Left lung (tissue), 10 donors: Measurements from ENCODE around the gene SEMA3D. TPM values are rescaled to one million over a fixed set of nuclear protein-coding genes. Genes with fewer than 3 reads are reported as not detected.

Experiments
- ATAC-seq: fragments of 200-7000 bp; cut with Tn5 transposase; one replicate; pipeline ENCODE4 v1.9.1; 2020; ENCODE audit warnings: moderate library complexity
- DNase-seq, 4 donors: peaks; one replicate each; pipeline ENCODE4 v3.0.0-alpha.2; 2013 to 2020
- H3K27ac ChIP-seq, 2 donors: fragments of 200-600 bp; sonication (generic) in 1 of 2; one replicate each; pipeline versions ENCODE4 v1.5.0 to v1.8.0; 2020 to 2021
- H3K27me3 ChIP-seq, 2 donors: fragments of 200-600 bp; sonication (generic) in 1 of 2; one replicate each; pipeline versions ENCODE4 v1.5.0 to v1.8.0; 2020 to 2021
- H3K36me3 ChIP-seq, 2 donors: fragments of 200-600 bp; sonication (generic) in 1 of 2; one replicate each; pipeline versions ENCODE4 v1.5.0 to v1.8.0; 2020 to 2021
- H3K4me1 ChIP-seq, 2 donors: fragments of 200-600 bp; one replicate each; pipeline ENCODE4 v1.8.0; 2021
- H3K4me3 ChIP-seq, 2 donors: fragments of 200-600 bp; sonication (generic) in 1 of 2; one replicate each; pipeline versions ENCODE4 v1.5.0 to v1.8.0; 2020 to 2021; ENCODE audit warnings: mild to moderate bottlenecking in 1 of 2
- H3K9me3 ChIP-seq, 2 donors: fragments of 200-600 bp; sonication (generic) in 1 of 2; one replicate each; pipeline versions ENCODE4 v1.5.0 to v1.8.0; 2020 to 2021
- CTCF ChIP-seq, 2 donors: fragments of 200-600 bp; sonication (generic) in 1 of 2; IDR thresholded peaks; one replicate each; pipeline versions ENCODE4 v1.5.0 to v1.8.0; 2021; ENCODE audit warnings: antibody characterized with exemption in 2 of 2
- intact Hi-C, 2 donors: fragments of 100-400 bp; cut with DNase I; formaldehyde crosslinking; loops; one replicate each; pipeline versions ENCODE4 v1.11.2 to v1.14.2; 2022
- polyA plus RNA-seq, 6 donors: library from polyadenylated mRNA; unstranded; fragments of 120-200 nt; gene quantifications; one replicate each; pipeline ENCODE4 v1.2.1, GENCODE V29; 2013; ENCODE audit not compliant: insufficient read length in 6 of 6
- total RNA-seq, 2 donors: library from RNA; stranded (reverse); fragmentation: NEBNext Ultra II Directional; extraction: Animal tissue kit (Norgen Biotek cat#: 25700); gene quantifications; one replicate each; pipeline ENCODE4 v1.2.1, GENCODE V29; 2021
- donor health status: DM: no; HTN: yes; CAD: no.
- donor health status: DM: no; HTN: no; CAD: no.

The SEMA3D gene
- total and polyA plus RNA-seq, 8 donors: 5.5 to 68.5 (median 46.3) TPM

DNA sequence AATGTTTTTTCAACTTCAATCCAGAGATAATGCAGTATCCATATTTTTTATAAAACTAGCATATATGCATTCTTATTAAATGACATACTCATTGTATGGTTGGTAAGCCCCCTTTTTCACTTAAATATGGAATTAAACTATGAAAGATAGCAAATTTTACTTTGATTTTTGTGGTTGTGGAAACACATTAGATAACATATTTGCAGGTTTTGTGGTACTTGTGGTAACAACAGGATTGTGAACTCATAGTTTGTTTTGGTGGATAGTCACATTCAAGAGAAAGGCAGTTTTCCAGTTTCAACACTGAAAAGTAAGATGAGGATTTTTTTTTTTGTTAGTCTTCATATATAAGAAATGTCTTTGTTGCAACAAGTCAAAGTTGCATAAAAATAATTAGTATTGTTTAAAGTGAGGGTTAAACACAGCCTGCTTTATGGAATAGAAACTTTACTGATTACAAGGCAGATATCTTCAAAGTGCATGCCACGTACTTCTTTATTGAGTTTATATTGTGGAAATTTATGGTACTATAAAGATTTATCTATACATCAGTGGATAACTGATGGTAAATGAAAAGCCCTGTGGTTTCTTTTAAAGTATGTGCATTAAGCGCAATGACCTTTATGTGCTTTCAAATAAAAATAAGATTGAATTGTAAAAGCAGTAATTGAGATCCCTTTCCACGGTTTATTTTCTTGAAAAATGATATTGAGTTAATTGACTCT lies 39.7 kb upstream of the SEMA3D start:
- H3K9me3 ChIP-seq: no peaks in the 10 kb centered on the region
- H3K36me3 ChIP-seq: no peaks in the 10 kb centered on the region
- no peak overlapping the region for H3K27ac ChIP-seq
- no peaks in the 10 kb centered on the region for H3K27me3 ChIP-seq
- H3K4me1 ChIP-seq: no peaks in the 10 kb centered on the region
- intact Hi-C loops: no loop called here
- no peak overlapping the region for H3K4me3 ChIP-seq
- TF ChIP-seq CTCF (IDR thresholded peaks at IDR 0.05): no peak
- ATAC-seq (no peak), DNase-seq (no peak)

DNA sequence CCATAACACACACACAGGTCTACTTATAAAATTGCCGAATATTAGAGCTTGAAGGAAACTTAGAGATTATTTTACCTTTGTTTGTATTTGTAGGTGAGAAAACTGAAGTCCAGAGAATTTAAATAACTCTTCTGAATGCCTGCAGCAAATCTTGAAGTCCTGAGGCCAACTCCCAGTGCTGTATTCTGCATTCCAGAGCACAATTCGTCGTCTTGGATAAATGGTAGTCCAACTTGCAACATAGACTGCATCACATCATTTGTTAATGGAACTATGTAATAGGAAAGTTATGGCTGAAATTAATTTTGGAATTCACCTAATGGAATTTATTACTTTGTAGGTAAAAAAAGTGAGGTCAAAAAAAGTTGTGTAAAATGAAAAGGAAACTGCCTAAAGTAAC lies 37.3 kb upstream of the SEMA3D start:
- ATAC-seq (no peak), DNase-seq (no peak)
- Histone ChIP-seq H3K4me3 (no peak overlapping the region), H3K36me3 (no peaks in the 10 kb centered on the region), H3K9me3 (no peaks in the 10 kb centered on the region), H3K27ac (no peak overlapping the region), H3K27me3 (no peaks in the 10 kb centered on the region), H3K4me1 (no peaks in the 10 kb centered on the region)
- intact Hi-C loops: no loop called here
- no peak for TF ChIP-seq CTCF (IDR thresholded peaks at IDR 0.05)

GRCh38 chr7:85222522-85222921 lies 35.7 kb upstream of the SEMA3D start:
- no peak for DNase-seq
- intact Hi-C loops: no loop called here

DNA sequence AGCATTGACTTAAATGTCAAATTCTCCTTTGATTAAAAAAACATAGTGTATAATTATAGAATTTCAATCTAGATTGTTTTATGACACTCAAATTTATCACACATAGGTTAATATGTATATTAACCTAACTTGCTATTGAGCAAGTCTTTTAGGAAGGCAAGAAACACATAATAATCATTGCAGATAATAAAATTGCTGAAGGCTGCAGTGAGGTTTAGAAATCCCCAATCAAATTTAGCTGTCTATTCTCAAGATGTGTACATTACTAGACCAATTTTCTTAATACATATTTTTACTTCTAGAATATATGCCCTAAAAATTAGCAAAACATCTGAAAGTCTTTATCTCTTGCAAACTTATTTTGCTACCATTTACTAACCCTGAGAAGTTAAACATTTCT lies 34.9 kb upstream of the SEMA3D start:
- TF ChIP-seq CTCF (IDR thresholded peaks at IDR 0.05): no peak
- H3K27ac ChIP-seq: no peak overlapping the region
- intact Hi-C loops: no loop called here
- H3K9me3 ChIP-seq: no peaks in the 10 kb centered on the region
- no peak for ATAC-seq
- no peaks in the 10 kb centered on the region for H3K36me3 ChIP-seq
- no peak for DNase-seq
- H3K4me3 ChIP-seq: no peak overlapping the region
- H3K4me1 ChIP-seq: no peaks in the 10 kb centered on the region
- H3K27me3 ChIP-seq: no peaks in the 10 kb centered on the region

More at GRCh38 chr7:85222522-85222921, 35.7 kb upstream of the SEMA3D start:
- Histone ChIP-seq H3K27me3 (no peaks in the 10 kb centered on the region), H3K9me3 (no peaks in the 10 kb centered on the region), H3K36me3 (no peaks in the 10 kb centered on the region), H3K4me1 (no peaks in the 10 kb centered on the region), H3K4me3 (no peak overlapping the region), H3K27ac (no peak overlapping the region)
- TF ChIP-seq CTCF (IDR thresholded peaks at IDR 0.05): no peak
- no peak for ATAC-seq

GRCh38 chr7:85220651-85221050 lies 33.8 kb upstream of the SEMA3D start:
- Histone ChIP-seq H3K4me3 (no peak overlapping the region), H3K27ac (no peak overlapping the region), H3K27me3 (no peaks in the 10 kb centered on the region), H3K4me1 (no peaks in the 10 kb centered on the region), H3K9me3 (no peaks in the 10 kb centered on the region), H3K36me3 (no peaks in the 10 kb centered on the region)
- TF ChIP-seq CTCF (IDR thresholded peaks at IDR 0.05): no peak
- intact Hi-C loops: no loop called here
- ATAC-seq: no peak
- no peak for DNase-seq
